Measurements from ENCODE around the gene RBM42.
A peak's percentile ranks its signal among the peaks of the same experiment; 100 is the strongest.
"Not testable (repeated sequence)": the region's sequence is repeated elsewhere in the genome, so short reads cannot be mapped to it uniquely, and the experiment has no call there.

Gene RBM42

DNA sequence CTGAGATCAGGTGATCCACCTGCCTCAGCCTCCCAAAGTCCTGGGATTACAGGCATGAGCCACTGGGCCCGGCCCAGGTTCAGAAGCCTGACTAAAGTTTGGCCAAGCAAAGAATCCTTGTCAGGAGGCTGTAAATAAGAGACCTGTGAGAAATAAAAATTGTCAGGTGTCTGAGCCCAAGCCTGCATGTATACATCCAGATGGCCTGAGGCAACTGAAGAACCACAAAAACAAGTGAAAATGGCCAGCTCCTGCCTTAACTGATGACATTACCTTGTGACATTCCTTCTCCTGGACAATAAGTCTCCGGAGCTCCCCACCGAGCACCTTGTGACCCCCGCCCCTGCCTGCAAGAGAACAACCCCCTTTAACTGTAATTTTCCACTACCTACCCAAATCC lies 24.4 kb upstream of the RBM42 start:
- H3K9ac ChIP-seq (ENCODE audit: low read depth in 1 of 2, low read length in 2 of 2); H3K4me1 ChIP-seq (ENCODE audit: control insufficient read depth in 1 of 2, insufficient read depth in 2 of 2, low read length in 2 of 2); H3K4me3 ChIP-seq (ENCODE audit: low read depth in 1 of 2, low read length in 2 of 2); H3K36me3 ChIP-seq (ENCODE audit: control insufficient read depth in 1 of 2, insufficient read depth in 2 of 2, low read length in 2 of 2); H3K9me3 ChIP-seq (ENCODE audit: control insufficient read depth in 1 of 2, low read length in 2 of 2); H3K27me3 ChIP-seq (ENCODE audit: control insufficient read depth in 1 of 2, insufficient read depth in 2 of 2, low read length in 2 of 2); H3K27ac ChIP-seq (ENCODE audit: low read depth, low read length): not testable (repeated sequence)

DNA sequence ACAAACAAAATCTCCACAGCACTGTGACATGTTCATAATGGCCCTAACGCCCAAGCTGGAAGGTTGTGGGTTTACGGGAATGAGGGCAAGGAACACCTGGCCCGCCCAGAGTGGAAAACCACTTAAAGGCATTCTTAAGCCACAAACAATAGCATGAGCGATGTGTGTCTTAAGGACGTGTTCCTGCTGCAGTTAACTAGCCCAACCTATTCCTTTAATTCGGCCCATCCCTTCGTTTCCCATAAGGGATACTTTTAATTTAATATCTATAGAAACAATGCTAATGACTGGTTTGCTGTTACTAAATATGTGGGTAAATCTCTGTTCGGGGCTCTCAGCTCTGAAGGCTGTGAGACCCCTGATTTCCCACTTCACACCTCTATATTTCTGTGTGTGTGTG lies 21.7 kb upstream of the RBM42 start:
- H3K4me1 ChIP-seq (ENCODE audit: control insufficient read depth in 1 of 2, insufficient read depth in 2 of 2, low read length in 2 of 2); H3K27me3 ChIP-seq (ENCODE audit: control insufficient read depth in 1 of 2, insufficient read depth in 2 of 2, low read length in 2 of 2); H3K36me3 ChIP-seq (ENCODE audit: control insufficient read depth in 1 of 2, insufficient read depth in 2 of 2, low read length in 2 of 2); H3K27ac ChIP-seq (ENCODE audit: low read depth, low read length); H3K4me3 ChIP-seq (ENCODE audit: low read depth in 1 of 2, low read length in 2 of 2); H3K9me3 ChIP-seq (ENCODE audit: control insufficient read depth in 1 of 2, low read length in 2 of 2); H3K9ac ChIP-seq (ENCODE audit: low read depth in 1 of 2, low read length in 2 of 2): not testable (repeated sequence)

DNA sequence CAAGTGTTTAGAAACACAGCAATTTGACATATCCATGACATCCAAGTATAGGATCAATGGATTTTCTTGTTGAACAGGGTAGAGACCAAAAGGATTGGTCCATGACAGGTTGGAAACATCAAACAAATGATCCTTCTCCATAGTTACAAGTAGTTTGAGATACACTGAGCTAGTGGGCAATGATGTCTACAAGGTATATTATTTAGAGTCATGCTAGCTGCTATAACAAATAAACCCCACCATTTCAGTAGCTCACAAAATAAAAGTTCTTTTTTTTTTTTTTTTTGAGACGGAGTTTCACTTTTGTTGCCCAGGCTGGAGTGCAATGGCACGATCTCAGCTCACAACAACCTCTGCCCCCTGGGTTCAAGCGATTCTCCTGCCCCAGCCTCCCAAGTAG lies 21.2 kb upstream of the RBM42 start:
- Histone ChIP-seq H3K9me3 (ENCODE audit: control insufficient read depth in 1 of 2, low read length in 2 of 2) (no peaks in the 10 kb centered on the region), H3K9ac (ENCODE audit: low read depth in 1 of 2, low read length in 2 of 2) (no peak overlapping the region)

DNA sequence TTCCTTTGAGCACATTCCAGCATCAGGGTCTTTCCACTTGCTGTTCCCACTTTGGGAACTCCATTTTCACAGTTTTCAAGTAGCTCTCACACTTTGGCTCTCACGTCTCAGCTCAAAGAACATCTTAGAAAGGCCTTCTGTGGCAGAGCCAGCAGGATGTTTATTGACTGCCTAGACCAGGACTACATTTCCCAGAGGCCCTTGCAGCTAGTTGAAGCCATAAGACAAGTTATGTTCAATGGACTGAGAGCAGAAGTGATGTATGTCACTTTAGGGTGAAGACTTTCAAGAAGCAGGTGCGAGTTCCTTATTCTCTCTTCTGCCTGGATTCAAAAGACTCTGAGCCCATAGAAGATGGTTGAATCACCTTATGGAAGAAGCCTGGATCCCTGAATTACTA lies 20.6 kb upstream of the RBM42 start:
- Histone ChIP-seq H3K4me1 (ENCODE audit: control insufficient read depth in 1 of 2, insufficient read depth in 2 of 2, low read length in 2 of 2) (peaks cover 11% of the 10 kb centered on the region in 2 donors), H3K27ac (ENCODE audit: low read depth, low read length) (no peak overlapping the region), H3K4me3 (ENCODE audit: low read depth in 1 of 2, low read length in 2 of 2) (no peak overlapping the region), H3K9ac (ENCODE audit: low read depth in 1 of 2, low read length in 2 of 2) (no peak overlapping the region), H3K9me3 (ENCODE audit: control insufficient read depth in 1 of 2, low read length in 2 of 2) (no peaks in the 10 kb centered on the region), H3K27me3 (ENCODE audit: control insufficient read depth in 1 of 2, insufficient read depth in 2 of 2, low read length in 2 of 2) (no peaks in the 10 kb centered on the region), H3K36me3 (ENCODE audit: control insufficient read depth in 1 of 2, insufficient read depth in 2 of 2, low read length in 2 of 2) (no peaks in the 10 kb centered on the region)

More for the DNA sequence above, 21.2 kb upstream of the RBM42 start:
- H3K27me3 ChIP-seq (ENCODE audit: control insufficient read depth in 1 of 2, insufficient read depth in 2 of 2, low read length in 2 of 2) = no peaks in the 10 kb centered on the region
- H3K36me3 ChIP-seq (ENCODE audit: control insufficient read depth in 1 of 2, insufficient read depth in 2 of 2, low read length in 2 of 2) = no peaks in the 10 kb centered on the region
- H3K27ac ChIP-seq (ENCODE audit: low read depth, low read length) = no peak overlapping the region
- H3K4me3 ChIP-seq (ENCODE audit: low read depth in 1 of 2, low read length in 2 of 2) = no peak overlapping the region
- H3K4me1 ChIP-seq (ENCODE audit: control insufficient read depth in 1 of 2, insufficient read depth in 2 of 2, low read length in 2 of 2) = peaks cover 5 to 6% of the 10 kb centered on the region in 2 donors

DNA sequence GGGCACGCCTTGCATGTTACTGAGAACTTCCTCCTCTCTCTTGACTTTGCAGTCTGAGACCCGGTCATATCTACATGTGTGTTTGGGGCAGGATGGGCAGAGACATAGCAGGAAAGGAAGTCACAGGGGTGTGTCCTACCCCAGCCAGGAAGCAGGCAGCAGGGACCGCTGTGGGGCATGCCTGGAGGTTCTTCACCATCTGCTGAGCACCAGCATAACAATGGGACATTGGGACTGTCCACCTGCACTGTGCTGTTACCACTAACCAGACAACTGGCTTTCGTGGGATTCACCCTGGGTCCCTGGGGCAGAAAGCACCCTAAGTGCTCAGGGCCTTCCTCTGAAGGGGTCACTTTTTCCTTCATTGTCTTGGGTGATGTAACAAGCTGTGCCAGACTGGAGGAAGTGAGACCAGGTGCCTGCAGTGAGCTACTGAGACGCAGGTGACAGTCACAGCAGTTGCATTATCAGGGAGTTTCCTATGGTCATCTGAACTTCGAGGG lies 18.9 kb upstream of the RBM42 start:
- no peaks in the 10 kb centered on the region for H3K36me3 ChIP-seq (ENCODE audit: control insufficient read depth in 1 of 2, insufficient read depth in 2 of 2, low read length in 2 of 2)
- no peak overlapping the region for H3K27ac ChIP-seq (ENCODE audit: low read depth, low read length)
- H3K9me3 ChIP-seq (ENCODE audit: control insufficient read depth in 1 of 2, low read length in 2 of 2) = no peaks in the 10 kb centered on the region
- peaks cover 12% of the 10 kb centered on the region in 2 donors for H3K4me1 ChIP-seq (ENCODE audit: control insufficient read depth in 1 of 2, insufficient read depth in 2 of 2, low read length in 2 of 2)
- H3K9ac ChIP-seq (ENCODE audit: low read depth in 1 of 2, low read length in 2 of 2) = no peak overlapping the region
- no peaks in the 10 kb centered on the region for H3K27me3 ChIP-seq (ENCODE audit: control insufficient read depth in 1 of 2, insufficient read depth in 2 of 2, low read length in 2 of 2)
- H3K4me3 ChIP-seq (ENCODE audit: low read depth in 1 of 2, low read length in 2 of 2) = no peak overlapping the region

DNA sequence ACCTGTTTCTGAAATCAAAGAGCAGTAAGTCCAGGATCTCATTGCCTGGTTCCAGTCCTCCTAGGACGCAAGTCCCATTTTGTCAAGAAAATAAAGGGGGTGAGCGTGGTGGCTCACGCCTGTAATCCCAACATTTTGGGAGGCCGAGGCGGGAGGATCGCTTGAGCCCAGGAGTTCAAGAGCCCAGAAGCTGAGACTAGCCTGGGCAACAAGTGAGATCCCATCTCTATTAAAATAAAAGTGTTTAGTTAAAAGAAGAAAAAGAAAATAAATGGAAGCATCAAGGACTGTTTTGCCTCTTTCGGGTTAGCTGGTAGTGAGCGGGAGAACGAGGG lies 16.6 kb upstream of the RBM42 start:
- Histone ChIP-seq H3K27ac (ENCODE audit: low read depth, low read length) (no peak overlapping the region), H3K36me3 (ENCODE audit: control insufficient read depth in 1 of 2, insufficient read depth in 2 of 2, low read length in 2 of 2) (no peaks in the 10 kb centered on the region), H3K4me1 (ENCODE audit: control insufficient read depth in 1 of 2, insufficient read depth in 2 of 2, low read length in 2 of 2) (peaks cover 12% of the 10 kb centered on the region in 2 donors), H3K9me3 (ENCODE audit: control insufficient read depth in 1 of 2, low read length in 2 of 2) (no peaks in the 10 kb centered on the region), H3K27me3 (ENCODE audit: control insufficient read depth in 1 of 2, insufficient read depth in 2 of 2, low read length in 2 of 2) (no peaks in the 10 kb centered on the region), H3K4me3 (ENCODE audit: low read depth in 1 of 2, low read length in 2 of 2) (peak overlapping the region; percentile 87 to 97), H3K9ac (ENCODE audit: low read depth in 1 of 2, low read length in 2 of 2) (peak overlapping the region; percentile 13 to 89)

DNA sequence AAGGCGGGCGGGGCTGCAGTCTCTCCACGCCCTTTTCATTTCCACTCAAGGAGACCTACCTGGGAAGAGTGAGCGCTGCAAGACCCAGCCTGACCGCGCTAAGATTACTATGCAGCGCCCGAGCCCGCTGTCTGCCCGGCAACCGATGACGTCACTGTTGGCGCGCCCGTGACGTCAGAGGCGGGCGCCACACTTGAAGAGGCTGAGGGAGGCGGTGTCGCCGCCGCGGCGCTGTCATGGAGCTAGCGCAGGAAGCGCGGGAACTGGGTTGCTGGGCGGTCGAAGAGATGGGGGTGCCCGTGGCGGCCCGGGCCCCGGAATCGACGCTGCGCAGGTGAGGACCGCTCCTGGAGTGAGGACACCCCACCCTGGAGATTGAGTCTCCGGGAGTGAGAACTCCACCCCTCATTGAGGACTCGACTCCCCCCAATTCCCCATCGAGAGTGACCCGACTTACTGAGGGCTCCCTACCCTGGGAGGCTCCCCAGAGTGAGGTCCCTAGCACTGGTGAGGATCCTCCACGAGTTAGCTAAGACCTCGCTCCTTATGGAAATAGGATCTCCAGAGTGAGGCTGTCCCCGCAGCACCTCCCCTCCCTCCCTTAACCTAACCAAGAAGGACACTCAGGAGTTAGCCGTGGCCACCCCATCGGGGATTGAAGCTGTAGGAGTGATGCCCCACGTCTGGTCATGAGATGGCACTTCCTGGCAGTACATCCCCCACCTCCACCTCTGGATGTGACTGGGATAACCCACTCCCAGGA lies 16.1 kb upstream of the RBM42 start, which contains the start of gene HAUS5:
TSS of gene HAUS5 (plus strand) at position 177 of the 763 bp plus-strand sequence. CDS start at position 237, 60 bp downstream.
- no peaks in the 10 kb centered on the region for H3K36me3 ChIP-seq (ENCODE audit: control insufficient read depth in 1 of 2, insufficient read depth in 2 of 2, low read length in 2 of 2)
- H3K27me3 ChIP-seq (ENCODE audit: control insufficient read depth in 1 of 2, insufficient read depth in 2 of 2, low read length in 2 of 2) = no peaks in the 10 kb centered on the region
- H3K4me1 ChIP-seq (ENCODE audit: control insufficient read depth in 1 of 2, insufficient read depth in 2 of 2, low read length in 2 of 2) = peaks cover 12% of the 10 kb centered on the region in 2 donors
- peak within 1 kb of the TSS; percentile 87 to 97 for H3K4me3 ChIP-seq (ENCODE audit: low read depth in 1 of 2, low read length in 2 of 2)
- no peak within 1 kb of the TSS for H3K27ac ChIP-seq (ENCODE audit: low read depth, low read length)
- peak within 1 kb of the TSS; percentile 89 to 94 for H3K9ac ChIP-seq (ENCODE audit: low read depth in 1 of 2, low read length in 2 of 2)
- no peaks in the 10 kb centered on the region for H3K9me3 ChIP-seq (ENCODE audit: control insufficient read depth in 1 of 2, low read length in 2 of 2)

DNA sequence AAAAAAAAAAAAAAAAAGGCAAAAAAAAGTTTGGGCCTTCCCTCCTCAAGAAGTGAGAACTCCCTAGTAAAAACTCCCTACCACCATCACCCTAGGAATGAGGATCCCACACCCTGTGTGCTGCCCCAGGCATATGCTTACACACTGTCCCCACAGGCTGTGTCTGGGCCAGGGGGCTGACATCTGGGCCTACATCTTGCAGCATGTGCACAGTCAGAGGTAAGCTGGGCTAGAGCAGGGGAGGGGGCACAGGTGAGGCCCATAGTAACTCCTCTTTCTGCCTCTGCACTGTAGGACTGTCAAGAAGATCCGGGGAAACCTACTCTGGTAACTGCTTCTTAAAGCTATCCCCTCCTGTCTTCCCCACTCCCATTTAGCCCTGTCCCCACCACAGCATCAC lies 15.3 kb upstream of the RBM42 start:
- peaks cover 12% of the 10 kb centered on the region in 2 donors for H3K4me1 ChIP-seq (ENCODE audit: control insufficient read depth in 1 of 2, insufficient read depth in 2 of 2, low read length in 2 of 2)
- no peak overlapping the region for H3K27ac ChIP-seq (ENCODE audit: low read depth, low read length)
- H3K9ac ChIP-seq (ENCODE audit: low read depth in 1 of 2, low read length in 2 of 2) = no peak overlapping the region
- no peaks in the 10 kb centered on the region for H3K27me3 ChIP-seq (ENCODE audit: control insufficient read depth in 1 of 2, insufficient read depth in 2 of 2, low read length in 2 of 2)
- H3K36me3 ChIP-seq (ENCODE audit: control insufficient read depth in 1 of 2, insufficient read depth in 2 of 2, low read length in 2 of 2) = no peaks in the 10 kb centered on the region
- H3K9me3 ChIP-seq (ENCODE audit: control insufficient read depth in 1 of 2, low read length in 2 of 2) = no peaks in the 10 kb centered on the region
- no peak overlapping the region for H3K4me3 ChIP-seq (ENCODE audit: low read depth in 1 of 2, low read length in 2 of 2)

DNA sequence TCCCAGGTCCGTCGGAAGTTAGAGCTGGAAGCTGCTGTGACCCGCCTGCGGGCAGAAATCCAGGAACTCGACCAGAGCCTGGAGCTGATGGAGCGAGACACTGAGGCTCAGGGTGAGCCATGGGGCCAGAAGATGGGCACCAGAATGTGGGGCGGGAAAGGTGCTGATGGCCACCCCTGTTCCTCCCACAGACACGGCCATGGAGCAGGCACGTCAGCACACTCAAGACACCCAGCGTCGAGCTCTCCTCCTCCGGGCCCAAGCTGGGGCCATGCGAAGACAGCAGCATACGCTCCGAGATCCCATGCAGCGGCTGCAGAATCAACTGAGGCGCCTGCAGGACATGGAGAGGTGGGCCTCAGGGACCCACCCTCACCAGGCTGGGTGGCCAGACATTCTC lies 13.8 kb upstream of the RBM42 start:
- Histone ChIP-seq H3K4me1 (ENCODE audit: control insufficient read depth in 1 of 2, insufficient read depth in 2 of 2, low read length in 2 of 2) (peaks cover 12% of the 10 kb centered on the region in 2 donors), H3K36me3 (ENCODE audit: control insufficient read depth in 1 of 2, insufficient read depth in 2 of 2, low read length in 2 of 2) (no peaks in the 10 kb centered on the region), H3K4me3 (ENCODE audit: low read depth in 1 of 2, low read length in 2 of 2) (no peak overlapping the region), H3K27me3 (ENCODE audit: control insufficient read depth in 1 of 2, insufficient read depth in 2 of 2, low read length in 2 of 2) (no peaks in the 10 kb centered on the region), H3K27ac (ENCODE audit: low read depth, low read length) (no peak overlapping the region), H3K9me3 (ENCODE audit: control insufficient read depth in 1 of 2, low read length in 2 of 2) (no peaks in the 10 kb centered on the region), H3K9ac (ENCODE audit: low read depth in 1 of 2, low read length in 2 of 2) (no peak overlapping the region)

DNA sequence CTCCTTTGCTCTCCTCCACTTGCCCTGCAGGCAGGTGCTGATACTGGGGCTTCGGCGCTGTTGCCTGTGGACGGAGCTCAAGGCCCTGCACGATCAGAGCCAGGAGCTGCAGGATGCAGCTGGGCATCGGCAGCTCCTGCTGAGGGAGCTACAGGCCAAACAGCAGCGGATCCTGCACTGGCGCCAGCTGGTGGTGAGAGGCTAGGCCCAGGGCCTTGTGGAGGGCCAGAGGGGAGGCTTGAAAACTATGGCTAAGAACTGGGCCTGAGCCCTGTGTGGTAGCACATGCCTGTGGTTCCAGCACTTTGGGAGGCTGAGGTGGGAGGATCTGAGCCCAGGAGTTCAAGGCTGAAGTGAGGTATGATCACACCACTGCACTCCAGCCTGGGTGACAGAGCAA lies 10.0 kb upstream of the RBM42 start:
- no peaks in the 10 kb centered on the region for H3K9me3 ChIP-seq (ENCODE audit: control insufficient read depth in 1 of 2, low read length in 2 of 2)
- no peak overlapping the region for H3K4me3 ChIP-seq (ENCODE audit: low read depth in 1 of 2, low read length in 2 of 2)
- no peaks in the 10 kb centered on the region for H3K27me3 ChIP-seq (ENCODE audit: control insufficient read depth in 1 of 2, insufficient read depth in 2 of 2, low read length in 2 of 2)
- no peak overlapping the region for H3K27ac ChIP-seq (ENCODE audit: low read depth, low read length)
- no peak overlapping the region for H3K9ac ChIP-seq (ENCODE audit: low read depth in 1 of 2, low read length in 2 of 2)
- peaks cover 0 to 6% of the 10 kb centered on the region in 2 donors for H3K36me3 ChIP-seq (ENCODE audit: control insufficient read depth in 1 of 2, insufficient read depth in 2 of 2, low read length in 2 of 2)
- H3K4me1 ChIP-seq (ENCODE audit: control insufficient read depth in 1 of 2, insufficient read depth in 2 of 2, low read length in 2 of 2) = no peaks in the 10 kb centered on the region

Measured in duodenal mucosa (tissue), 2 donors.